GM12874 (cell line): Measurements from ENCODE around the gene CASP8AP2.

Source experiments
- TF ChIP-seq, protein P1 (sequence below): IDR thresholded peaks from 2 replicates; pipeline ENCODE4 v1.5.1; 2011; ENCODE audit warnings: low read depth, mild to moderate bottlenecking, control low read depth, low read length, moderate library complexity; ENCODE audit not compliant: insufficient read depth

Gene CASP8AP2

DNA sequence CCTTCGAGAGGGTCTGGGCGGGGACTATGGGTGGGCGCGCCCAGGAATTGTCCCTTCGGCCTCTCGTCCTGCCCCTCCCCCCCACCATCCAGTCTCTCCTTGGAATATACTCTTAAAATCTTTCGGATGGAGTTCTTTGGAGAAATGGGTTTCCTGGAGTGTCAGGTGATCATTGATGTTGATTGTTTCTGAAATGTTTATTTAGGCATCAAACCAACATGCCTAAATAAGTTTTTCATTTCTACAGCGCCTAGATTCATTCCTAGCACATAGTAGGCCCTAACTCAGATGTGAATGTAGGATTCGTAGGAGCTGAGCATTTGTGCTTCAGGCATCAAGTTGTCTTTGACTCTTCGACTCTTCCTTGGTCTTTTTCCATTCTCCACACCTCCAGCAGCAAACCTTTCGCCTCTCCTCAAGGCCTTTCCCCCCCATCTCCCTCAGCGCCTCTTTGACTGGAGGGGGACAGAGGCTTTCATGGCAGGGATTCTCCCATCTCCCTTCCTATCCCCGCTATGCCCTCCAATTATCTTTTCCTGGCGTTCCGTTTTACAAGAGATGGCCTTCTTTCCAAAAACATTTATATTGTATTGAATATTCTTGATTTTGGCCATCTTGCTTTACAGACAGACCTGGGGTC lies 610 bp downstream of the CASP8AP2 start:
- TF ChIP-seq, protein P1, sequence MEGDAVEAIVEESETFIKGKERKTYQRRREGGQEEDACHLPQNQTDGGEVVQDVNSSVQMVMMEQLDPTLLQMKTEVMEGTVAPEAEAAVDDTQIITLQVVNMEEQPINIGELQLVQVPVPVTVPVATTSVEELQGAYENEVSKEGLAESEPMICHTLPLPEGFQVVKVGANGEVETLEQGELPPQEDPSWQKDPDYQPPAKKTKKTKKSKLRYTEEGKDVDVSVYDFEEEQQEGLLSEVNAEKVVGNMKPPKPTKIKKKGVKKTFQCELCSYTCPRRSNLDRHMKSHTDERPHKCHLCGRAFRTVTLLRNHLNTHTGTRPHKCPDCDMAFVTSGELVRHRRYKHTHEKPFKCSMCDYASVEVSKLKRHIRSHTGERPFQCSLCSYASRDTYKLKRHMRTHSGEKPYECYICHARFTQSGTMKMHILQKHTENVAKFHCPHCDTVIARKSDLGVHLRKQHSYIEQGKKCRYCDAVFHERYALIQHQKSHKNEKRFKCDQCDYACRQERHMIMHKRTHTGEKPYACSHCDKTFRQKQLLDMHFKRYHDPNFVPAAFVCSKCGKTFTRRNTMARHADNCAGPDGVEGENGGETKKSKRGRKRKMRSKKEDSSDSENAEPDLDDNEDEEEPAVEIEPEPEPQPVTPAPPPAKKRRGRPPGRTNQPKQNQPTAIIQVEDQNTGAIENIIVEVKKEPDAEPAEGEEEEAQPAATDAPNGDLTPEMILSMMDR = no peak

DNA sequence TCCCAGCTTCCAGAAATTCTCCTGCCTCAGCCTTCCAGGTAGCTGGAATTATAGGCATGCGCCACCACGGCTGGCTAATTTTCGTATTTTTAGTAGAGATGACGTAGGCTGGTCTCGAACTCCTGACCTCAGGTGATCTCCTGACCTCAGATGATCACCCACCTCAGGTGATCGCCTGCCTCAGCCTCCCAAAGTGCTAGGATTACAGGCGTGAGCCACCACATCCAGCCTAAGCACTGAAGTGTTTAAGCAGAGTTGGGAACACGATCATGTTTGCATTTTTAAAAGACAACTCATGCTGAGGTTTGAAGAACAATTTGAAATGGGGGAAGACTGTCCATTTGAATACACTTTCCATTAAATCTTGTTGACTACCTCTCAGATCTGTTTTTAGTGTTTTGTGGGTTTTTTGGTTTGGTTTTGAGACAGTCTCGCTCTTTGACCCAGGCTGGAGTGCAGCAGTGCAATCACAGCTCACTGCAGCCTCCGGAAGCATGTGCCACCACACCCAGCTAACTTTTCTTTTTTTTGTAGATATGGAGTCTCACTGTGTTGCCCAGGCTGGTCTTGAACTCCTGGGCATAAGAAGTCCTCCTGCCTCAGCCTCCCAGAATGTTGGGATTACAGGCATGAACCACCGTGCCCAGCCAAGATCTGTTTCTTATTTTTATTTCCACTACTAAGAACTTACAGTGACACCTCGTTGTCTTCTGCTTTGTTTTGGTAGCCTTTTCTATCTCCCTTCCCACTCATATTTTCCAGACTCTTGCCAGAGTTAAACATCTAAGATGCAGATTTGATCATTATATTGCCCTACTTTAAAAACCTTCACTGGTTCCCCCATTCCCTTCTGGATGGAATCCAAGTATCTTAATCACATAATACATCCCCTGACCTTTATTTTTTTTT lies 5.5 kb downstream of the CASP8AP2 start:
- TF ChIP-seq, protein P1 = no peak

DNA sequence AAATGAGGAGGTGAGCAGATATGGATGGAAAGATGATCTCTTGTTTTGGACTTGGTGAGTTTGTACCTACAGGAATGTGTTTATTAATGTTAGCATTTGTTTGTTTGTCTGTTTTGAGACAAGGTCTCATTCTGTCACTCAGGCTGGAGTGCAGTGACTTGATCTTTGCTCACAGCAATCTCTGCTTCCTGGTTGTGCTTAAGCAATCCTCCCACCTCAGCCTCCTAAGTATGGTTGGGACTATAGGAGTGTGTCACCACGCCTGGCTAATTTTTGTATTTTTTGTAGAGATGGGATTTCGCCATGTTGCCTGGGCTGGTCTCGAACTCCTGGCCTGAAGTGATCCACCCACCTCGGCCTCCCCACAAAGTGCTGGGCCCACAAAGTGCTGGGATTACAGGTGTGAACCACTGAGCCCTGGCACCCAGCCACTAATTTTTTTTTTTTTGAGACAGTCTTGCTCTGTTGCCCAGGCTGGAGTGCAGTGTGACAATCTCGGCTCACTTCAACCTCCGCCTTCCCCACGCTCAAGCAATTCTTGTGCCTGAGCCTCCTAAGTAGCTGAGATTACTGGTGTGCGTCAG lies 7.1 kb downstream of the CASP8AP2 start:
- TF ChIP-seq, protein P1 = no peak

DNA sequence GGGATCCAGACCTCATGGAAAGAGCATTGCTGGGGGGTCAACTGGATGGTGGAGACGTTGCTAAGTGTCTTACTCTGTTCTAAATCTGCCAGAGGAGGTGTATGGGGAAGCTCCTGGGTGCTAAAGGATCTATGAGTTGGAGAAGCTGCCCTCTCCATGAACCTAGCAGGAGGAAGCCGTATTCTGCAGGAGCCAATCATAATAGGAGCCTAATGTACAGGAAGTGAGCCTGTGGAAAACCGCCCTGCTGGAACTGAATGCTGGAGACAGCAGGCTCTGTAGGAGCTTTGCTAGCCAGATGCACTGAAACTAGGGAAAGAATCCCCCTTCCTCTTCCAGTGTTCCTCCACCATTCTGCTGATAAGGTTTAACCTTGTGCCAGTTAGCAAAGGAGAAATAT lies 10.9 kb downstream of the CASP8AP2 start:
- TF ChIP-seq, protein P1 = no peak

DNA sequence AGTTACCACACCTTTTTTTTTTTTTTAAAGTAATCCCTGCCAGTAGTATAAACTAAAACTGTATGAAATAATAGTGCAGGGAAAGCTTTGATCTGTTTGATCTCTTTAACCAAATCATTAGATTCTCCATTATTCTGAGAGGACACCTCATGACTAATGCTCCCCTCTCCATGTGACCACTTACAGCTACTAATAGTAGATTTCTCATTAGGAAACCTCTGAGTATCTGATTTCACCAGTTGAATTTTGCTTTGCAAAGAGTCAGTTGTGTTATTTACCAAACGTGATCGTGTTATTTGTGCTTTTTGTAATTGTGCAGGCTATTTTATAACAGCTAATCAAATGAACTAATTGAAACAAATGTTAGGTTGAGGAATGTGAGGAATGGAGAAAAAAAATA lies 12.5 kb downstream of the CASP8AP2 start:
- TF ChIP-seq, protein P1 = no peak

DNA sequence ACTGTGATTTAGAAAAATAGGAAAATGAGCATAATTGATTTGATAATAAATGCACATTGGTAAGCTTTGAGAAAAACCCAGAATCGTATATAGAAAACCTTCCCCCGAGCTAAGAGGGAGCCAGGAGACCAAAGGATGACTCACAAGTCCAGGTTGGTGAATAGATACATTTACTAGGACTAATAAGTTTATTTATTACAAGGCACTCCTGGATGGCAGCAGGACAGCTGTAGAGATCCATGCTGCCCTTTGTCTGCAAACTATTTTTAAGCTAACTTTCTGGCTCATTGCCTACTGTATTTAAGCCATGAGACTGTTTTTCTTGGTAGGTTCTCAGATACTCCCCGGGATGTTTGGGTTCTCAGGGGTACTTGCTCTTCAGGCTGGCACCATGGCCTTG lies 13.4 kb downstream of the CASP8AP2 start:
- TF ChIP-seq, protein P1 = no peak

DNA sequence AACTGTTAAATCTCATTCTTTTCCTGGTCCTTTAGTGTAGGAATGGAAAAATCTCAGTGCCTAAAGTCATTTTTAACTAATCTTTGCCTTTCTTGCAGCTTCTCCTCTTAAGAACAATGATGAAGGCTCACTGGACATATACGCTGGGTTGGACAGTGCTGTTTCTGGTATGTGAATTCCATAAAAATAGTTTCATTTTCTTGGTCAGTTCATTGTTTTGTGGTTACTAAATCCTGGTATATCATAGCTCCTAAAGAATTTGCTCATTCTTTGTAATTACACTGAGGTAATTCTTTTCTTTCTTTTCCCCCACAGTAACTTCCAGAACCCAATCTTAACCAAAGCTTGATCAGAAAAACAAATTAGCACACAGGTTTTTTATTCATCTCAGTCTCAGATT lies 23.4 kb downstream of the CASP8AP2 start:
- TF ChIP-seq, protein P1 = no peak
